CD4-positive, alpha-beta T cell treated with Interleukin-15 for 4 hours (primary cell): ENCODE measurements around the gene GRM6.

Experiments
- DNase-seq: peaks from one replicate; pipeline ENCODE4 v3.0.0-alpha.2; 2020; ENCODE audit warnings: low spot score

Gene GRM6

DNA sequence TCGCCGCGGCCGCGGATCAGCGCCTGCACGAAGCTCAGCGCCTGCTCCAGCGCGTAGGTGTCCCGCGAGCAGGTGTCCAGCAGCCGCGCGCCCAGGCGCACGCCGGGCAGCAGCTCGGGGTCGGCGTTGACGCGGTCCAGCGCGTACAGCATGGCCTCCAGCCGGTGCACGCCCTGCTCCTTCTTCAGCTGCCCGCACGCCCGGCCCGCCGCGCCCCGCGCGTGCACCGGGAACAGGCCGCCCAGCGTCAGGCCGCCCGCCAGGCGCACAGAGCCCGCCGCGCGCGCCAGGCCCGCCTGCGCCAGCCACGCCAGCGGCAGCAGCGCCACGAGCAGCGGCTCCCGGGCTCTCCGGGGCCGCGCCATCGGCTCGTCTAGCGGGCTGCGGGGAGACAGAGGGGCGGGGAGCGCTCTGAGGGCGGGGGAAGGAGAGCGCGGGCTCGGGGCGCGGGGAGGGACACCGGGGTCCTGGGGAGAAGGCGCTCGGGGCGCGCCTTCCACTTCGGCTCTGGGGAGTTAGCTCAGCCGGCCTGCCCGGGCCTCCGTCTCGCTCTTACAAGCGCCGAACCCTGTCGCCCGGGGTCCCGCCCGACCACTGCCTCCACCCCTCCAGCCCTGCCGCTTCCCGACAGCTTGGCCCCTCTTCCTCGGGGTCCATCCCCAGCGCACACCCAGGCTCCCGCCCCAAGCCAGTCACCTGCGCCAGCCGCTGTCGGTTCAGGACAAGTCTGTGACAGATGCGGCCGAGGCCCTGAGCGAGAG lies at the start of gene GRM6:
TSS of gene GRM6 (minus strand) at position 741 of the 761 bp plus-strand sequence. CDS start at position 365, 376 bp downstream.
- no peak for DNase-seq

DNA sequence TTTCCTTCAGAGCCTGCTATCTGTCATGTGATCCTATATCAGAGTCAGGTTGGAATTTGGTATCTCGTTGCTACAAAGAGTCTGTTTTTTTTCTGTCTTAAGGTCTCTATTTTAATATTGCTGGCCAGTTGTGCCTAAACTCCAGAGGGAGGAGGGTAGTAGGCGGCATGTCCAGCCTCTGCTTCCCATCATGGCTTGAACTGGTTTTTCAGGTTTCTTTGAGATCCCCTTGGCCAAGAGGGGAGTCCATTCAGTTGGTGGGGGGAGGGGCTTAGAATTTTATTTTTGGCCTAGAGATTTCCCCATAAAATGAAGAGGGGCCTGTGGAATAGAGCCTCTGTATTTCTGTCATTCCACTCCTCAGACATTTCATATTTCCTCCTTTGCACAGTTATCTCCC lies 49.6 kb upstream of the GRM6 start:
- DNase-seq = no peak

DNA sequence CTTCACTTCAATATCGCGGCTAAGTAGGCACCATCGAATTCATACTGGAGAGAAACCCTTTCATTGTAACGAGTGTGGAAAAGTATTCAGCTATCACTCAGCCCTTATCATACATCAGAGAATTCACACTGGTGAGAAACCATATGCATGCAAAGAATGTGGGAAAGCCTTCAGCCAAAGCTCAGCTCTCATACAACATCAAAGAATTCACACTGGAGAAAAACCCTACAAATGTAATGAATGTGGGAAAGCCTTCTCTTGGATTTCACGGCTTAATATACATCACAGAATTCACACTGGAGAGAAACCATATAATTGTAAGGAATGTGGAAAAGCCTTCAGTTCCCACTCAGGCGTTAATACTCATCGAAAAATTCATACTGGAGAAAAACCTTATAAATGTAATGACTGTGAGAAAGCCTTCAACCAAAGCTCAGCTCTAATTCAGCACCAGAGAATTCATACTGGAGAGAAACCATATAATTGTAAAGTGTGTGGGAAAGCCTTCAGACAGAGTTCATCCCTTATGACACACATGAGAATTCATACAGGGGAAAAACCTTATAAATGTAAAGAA lies 38.0 kb upstream of the GRM6 start:
- DNase-seq = no peak

DNA sequence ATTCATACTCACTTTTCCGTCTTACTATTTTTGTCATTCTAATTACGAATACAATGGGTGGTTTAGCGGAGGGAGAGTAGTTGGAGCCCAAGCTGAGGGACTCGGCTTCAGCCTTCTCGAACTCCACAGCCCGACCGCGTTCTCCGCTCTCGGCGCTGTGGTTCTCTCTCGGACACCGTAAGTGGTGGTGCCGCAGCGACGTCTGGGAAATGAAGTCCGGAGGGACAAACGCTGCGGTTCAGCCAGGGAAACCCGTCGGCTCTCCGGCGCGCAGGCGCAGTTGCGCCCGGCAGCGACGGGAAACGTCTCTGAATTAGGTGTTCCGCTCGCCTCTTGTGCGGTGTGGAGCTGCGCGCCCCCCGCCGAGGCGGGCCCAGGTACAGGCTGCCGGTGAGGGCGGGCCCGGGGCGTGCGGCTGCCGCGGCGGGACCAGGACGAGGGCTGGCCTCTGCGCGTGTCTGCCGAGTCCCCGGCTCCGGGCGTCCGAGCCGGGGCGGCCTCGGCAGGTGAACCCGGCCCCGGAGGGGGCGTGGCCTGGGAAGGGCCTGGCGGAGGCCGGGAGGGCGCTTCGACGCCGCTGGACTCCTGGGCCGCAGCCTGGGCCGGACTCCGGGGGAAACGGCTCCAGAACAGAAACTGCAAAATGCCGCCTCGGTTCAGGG lies 28.5 kb upstream of the GRM6 start, which contains the start of gene ZNF879:
TSS of gene ZNF879 (plus strand) at position 277 of the 662 bp plus-strand sequence. CDS start 1,201 bp downstream, outside the sequence.
- DNase-seq = peak; percentile 96

DNA sequence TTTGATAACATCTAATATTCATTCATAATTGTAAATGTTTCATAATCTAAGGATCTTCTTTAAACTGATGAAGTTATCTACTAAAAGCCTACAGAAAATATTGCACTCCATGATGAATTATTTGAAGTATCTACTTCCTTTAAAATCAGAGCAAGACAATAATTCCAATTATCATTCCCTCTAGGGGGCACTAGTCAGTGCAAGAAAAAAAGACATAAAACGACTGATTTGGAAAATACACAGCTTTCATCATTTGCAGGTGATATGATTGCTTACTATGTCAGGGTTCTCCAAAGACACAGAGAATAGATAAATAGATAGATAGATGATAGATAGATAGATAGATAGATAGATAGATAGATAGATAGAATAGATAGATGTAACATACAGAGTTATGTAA lies 13.5 kb upstream of the GRM6 start:
- no peak for DNase-seq

DNA sequence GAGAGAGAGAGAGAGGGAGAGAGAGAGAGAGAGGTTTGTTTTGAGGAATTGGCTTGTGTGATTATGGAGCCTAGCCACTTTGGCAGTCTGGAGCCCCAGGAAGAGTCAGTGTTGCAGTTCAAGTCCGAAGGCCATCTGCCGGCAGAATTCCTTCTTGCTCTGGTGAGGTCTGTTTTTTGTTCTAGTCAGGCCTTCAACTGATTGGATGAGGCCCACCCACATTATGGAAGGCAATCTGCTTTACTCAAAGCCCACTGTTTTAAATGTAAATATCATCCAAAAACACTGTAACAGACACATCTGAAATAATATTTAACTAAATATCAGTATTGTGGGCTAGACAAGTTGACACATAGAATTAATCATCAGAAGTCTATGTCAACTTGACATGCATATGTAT lies 11.4 kb upstream of the GRM6 start:
- no peak for DNase-seq

DNA sequence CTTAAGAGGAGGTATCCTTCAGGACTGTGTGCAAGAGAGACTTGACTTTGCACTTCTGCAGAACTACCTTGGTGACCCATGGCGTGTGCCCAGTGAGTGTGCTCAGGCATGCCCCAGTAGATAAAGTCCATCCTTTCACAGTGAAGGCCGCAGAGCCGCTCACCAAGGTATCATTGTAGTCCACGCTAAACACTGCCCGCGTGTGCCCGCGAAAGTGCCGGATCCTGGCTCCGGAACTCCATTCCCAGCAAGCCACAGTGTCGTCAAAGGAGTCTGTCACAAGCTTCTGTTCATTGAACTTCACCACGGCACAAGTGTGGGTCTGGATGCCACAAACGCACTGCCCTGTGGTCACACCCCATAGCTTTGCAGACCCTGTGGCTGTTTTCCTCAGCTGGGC lies 3.3 kb upstream of the GRM6 start:
- DNase-seq = no peak

DNA sequence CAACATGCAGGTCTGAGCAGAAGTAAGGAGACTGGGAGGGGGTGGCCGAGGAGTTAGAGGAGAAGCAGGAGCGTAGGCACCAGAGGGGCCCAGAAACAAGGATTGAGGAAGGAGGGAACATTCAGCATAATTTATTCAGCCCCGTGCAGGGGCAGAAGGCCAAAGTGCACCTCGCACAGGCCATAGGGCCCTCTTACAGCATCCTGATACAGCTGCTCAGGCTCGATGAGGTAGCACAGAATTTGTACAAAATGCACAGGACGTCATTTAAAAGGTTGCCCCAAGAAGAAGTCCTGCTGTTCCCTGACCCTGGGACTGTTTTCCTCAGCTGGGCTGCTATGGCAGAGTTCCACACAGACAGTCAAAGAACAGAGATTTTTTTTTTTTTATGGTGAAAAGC lies 2.1 kb upstream of the GRM6 start:
- DNase-seq = no peak

DNA sequence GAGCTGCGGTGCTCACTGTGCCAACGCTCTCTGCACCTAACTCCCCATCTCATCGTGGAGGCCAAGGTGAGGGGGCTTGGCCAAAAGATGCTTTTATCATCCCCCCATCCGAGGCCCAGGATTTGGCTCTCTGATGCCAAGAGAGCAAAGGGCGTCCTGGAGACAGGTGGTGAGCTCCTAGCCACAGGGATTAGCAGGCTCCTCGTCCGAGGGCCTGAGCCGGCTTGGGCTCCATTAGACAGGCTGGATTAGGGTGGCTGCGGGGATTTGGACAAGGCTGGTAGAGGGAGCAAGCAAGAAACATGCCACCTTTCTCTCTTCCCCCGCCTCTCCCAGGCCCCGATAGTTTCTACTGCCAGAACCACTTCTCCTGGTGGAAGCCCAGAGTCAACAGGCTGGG lies 1.0 kb upstream of the GRM6 start:
- DNase-seq = no peak

DNA sequence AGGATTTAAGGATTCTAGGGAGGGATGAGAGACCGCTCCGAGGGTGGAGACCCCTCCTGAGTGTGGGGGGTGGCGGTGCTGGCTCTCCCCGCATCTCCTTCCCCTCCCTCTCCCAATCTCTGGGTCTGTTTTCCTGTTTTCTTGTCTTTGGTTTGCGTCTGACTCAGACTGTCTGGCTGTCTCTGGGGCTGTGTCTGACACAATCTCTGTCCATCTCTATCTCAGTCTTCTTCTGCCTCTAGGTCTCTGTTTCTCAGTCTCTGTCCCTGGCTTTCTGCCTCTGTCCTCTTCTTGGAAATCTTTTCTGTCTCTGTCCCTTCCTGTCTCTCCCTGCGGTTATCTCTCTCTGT lies 196 bp upstream of the GRM6 start:
- no peak for DNase-seq

DNA sequence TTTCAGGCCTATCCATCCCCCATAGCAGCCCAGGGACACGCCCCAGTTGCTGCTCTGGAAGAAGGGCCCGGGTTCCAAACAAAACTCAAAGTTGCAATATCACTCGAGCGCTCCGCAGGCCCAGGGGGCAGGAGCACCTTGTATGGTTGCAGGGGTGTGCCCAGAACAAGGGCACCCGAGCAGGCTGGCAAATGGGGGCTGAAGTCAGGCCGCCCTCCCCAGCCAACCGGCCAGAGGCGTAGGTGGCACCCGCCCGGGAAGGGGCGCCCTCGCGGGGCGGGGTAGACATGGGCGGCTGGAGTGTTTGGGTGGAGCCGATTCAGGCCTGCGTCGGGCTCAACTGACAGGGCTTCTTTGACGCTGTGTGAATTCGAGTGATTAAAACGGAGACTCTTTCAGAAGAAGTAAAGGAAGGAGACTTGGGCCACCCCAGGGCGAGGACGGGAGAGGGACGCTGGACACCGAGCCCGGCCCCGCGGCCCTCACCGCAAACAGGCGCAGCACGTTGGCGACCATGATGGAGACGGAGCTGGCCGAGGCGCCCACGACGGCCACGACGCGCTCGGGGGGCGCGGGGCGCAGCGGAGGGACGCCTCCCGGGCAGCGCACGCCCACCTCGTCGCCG lies 1.1 kb downstream of the GRM6 start:
- DNase-seq = no peak

DNA sequence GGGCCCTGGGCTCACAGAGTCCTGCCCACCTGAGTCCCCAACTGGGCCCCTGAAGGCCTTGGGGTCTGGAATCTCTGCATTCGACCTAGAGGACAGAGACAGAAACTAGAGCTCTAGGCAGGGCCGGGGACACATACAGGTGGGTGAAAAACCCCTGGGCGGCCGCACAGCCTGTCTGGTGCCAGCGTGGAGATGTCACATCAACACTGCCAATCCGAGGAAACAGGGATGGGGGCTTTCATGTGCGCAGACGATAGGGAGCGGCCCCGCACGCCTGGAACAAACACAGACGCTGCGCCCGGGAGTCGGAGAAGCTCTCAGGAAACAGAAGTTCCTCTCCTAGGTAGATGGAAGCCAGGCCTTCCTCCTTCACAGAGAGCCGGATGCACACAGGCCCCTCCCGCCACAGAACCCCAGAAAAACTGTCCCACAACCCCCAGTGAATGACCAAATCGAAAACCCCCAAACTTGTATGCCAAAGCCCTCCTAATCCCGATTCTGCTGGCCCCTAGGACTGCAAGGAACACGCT lies 1.8 kb downstream of the GRM6 start:
- DNase-seq = no peak

DNA sequence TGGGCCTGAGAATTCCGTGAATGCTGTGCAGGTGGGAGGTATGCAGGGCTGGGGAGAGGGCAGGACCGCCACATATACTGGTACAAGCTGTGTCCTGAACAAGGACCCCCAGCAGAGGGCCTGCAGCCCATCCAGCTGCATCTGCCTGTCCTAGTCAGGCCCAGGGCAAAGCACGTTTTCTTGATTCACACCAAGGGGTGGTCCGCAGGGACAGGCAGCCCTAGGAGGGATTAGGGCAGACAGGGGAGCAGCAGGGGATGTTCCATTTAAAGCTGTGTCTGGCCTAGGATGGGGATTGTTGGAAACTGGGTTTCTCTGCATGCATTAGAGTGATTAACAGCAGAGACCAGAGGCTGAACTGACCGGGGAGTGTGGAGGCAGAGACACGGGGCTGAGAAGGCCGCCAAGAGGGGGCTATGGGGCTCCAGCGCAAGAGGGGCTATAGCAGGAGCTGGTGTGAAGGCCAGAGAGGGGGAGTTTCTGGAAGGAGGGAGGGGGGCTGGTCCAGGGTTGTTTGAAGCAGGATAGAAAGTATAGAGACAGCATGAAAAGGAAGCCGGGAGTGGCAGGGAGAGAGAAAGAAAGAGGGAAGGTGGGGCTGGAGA lies 2.7 kb downstream of the GRM6 start:
- DNase-seq = no peak

DNA sequence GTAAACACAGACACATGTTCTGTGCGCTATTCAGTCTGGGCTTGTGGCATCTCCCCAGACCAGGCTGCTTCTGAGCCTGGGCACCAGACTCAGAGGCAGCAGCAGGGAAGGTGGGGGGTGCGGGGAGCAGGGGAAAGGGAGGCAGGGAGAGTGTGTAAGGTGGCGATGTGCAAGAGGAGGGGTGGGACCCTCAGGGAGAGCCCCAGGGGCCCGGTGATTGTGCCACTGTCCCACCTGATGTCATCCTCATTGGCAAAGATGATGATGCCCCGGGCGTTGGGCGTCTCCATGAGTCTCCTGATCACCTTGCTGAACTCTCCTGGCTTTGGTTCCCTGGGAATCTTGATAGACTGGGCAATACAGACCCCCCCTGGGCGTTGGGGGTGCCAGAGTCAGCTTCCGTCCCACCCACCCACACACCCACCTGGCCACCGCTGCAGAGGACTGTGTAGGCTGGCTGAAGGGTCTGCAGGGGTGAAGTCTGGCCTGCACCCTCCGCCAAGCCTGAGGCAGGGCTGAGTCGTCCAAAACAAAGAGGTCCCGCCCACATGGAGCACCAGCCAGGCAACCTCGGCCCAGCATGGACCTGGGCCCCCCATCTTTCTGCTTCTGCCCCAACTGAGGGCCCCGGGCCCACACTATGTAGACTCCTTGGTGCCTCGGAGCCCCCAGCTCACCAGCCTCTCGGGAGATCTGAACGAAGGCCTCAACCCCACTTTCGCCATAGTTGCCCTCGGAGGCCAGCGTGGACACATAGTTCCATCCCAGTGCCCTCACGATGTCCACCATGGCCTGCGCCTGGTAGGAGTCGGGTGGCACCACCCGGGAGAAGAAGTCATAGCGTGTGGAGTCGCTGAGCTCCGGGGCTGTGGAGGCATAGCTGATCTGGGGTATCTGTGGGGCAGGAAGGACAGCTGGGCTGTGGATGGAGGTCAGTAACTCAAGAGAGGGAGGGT lies 3.7 kb downstream of the GRM6 start:
- DNase-seq = no peak

DNA sequence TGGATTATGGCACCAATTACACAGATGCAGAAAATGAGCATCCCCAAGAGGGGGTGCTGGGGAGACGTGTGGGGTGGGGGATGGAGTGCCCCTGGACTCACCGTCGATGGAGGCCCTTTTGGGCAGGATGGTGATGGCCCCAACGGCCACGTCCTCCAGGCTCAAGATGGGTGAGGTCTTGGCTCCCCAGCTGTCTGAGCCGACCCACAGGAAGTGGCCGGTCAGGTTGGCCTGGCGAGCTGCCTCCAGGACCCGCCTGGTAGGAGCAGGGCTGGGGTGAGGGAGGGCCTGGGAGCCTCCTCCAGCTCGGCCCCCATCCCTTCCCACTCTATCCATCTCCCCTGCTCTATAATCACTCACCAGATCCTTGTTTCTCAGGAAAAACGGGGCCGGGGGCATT lies 4.6 kb downstream of the GRM6 start:
- no peak for DNase-seq

DNA sequence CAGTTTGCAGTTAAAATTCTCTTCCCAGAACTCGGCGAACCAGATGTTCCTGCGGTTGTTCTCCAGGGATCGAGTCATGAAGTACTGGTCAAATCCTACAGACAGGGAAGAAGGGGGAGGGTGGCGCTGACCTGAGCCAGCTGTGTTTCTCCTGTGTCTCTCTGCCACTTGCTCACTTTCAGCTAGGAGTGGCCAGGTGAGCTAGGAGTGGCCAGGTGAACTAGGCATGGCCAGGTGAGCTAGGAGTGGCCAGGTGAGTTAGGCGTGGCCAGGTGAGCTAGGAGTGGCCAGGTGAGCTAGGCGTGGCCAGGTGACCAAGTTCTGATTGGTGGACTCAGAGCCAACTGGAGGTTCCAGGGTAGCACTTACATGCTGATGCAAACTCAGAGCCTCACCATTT lies 5.8 kb downstream of the GRM6 start:
- no peak for DNase-seq

DNA sequence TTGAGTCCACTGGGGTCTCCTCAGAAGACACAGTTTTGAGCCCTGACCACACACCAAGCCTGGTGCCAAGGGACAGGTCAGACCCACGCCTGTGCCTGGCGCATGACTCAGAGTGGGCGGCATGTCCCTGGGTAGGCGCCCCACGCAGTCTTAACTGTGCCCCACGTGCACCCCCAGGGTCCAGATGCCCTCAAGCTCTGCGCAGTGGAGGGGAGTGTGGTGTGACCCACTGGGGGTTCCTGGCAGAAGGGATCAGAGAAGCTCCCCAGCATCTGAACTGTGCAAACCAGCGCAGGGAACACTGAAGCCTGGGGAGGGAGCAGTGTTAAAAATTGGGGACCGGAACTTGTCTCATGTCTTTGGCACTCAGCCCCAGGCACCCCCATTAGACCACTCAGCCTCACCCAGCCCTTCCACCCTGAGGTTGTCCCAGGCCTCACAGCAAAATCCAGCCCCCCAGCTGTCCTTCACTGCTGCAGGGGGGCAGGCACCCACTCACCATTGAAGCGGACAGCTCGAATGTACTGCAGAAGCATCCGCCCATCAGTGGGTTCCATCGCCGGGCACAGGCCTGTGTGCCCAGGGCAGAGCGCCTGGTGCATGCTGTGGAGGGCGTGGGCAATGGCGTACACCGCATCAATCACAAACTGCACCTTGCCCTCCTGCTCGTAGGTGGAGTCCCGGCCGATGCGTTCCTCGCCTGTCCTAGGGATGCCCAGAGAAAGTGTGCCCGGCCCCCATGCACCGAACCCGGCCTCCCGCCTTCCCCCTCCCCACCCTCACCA lies 6.5 kb downstream of the GRM6 start:
- no peak for DNase-seq

DNA sequence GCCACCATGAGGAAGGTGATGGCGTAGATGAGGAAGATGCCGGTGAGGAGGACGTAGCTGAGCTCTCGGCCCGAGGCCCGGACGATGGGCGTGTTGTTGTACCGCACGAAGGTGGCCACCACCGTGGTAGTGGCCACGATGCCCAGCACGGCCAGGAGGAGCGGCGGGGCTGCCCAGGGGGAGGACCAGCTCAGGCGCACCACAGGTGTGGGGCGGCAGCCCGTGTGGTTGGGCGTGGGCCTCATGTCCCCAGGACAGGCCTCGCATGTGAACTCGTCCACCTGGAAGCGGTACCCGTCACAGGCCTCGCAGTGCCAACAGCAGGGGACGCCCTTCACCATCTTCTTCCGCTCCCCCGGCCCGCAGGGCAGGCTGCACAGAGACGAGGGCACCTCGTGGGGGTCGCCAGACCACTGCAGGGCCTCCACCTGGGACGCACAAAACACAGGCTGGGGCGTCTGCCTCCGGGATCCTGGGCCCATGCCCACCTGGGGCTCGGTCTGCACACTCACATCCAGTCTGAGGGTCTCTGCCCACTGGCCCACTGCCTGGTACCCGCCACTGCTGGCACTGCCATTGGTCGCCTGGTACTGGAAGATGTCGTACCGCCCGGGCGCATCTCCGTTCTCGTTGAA lies 8.7 kb downstream of the GRM6 start:
- no peak for DNase-seq

DNA sequence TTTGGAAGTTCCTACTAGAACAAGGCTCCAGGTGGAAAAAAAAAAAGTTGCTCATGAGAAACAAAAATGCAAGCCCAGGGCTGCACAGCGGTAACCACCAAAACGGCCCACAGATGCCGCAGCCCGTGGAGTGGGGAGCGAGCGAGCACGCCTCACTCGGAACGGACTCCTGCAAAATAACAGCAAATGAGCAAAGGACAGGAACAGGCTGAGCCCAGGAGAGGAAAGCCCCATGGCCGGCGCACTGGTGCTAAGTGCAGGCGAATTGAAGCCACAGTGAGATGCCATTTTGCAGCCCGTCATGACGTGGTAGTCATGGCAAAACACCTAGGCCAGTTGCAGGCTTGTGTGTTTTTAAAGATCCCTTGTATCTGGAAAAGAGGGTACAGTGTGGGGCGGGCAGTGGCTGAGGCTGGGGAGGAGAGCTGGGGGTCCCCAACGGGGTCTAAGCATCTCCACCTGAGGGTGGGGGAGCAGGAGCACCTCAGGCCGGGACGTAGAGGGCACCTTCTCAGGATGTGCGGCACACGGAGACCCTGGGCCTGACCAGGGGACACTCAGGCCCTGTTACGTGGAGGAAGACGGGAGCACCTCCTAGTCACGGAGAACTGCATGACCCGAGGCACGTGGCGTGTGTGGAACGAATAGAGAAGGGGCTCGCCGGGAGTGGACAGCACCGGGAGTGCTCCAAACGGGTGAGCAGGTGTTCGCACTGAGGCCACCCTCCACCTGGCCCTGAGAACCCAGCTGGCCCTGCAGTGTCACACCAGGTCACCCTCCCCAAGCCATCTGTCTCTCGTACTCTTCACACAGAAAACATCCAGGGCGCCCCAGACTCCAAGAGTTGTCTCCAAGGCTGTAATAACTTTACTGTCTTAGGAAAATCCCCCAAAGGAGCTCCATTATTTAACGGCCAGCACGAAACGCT lies 10.7 kb downstream of the GRM6 start:
- DNase-seq = no peak
